ENCODE measurements around the gene TASP1.
"Not testable (repeated sequence)": the region's sequence is repeated elsewhere in the genome, so short reads cannot be mapped to it uniquely, and the experiment has no call there.

TASP1 gene

GRCh38 chr20:13638496-13639149, at the start of gene TASP1:
Gene TASP1, minus strand, starts transcription at chr20:13638932. Its CDS starts 8,854 bp downstream, at chr20:13630078.
- peak; percentile 94 for DNase-seq

DNA sequence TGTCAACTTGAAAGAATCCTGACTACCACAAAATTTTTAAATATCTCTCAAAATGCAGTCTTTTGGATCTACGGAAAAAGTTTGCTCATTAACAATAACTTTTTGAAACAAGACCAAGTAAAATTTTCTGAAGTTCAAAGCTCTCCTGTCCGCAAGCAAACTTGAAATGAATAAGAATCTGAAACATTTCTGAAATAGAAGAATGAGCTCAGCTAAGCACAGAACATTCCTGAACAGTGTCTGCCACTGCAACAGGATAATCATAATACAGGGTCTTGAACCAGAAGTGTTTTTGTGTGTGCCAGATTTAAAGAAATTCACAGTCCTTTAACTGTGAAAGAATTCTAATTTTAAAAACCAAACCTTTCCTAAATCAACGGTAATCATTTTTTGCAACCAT, 49.1 kb upstream of the TASP1 start:
- no peak for DNase-seq

- no peak for DNase-seq
These were observed 46.9 kb upstream of the TASP1 start for GRCh38 chr20:13685623-13686022.

DNA sequence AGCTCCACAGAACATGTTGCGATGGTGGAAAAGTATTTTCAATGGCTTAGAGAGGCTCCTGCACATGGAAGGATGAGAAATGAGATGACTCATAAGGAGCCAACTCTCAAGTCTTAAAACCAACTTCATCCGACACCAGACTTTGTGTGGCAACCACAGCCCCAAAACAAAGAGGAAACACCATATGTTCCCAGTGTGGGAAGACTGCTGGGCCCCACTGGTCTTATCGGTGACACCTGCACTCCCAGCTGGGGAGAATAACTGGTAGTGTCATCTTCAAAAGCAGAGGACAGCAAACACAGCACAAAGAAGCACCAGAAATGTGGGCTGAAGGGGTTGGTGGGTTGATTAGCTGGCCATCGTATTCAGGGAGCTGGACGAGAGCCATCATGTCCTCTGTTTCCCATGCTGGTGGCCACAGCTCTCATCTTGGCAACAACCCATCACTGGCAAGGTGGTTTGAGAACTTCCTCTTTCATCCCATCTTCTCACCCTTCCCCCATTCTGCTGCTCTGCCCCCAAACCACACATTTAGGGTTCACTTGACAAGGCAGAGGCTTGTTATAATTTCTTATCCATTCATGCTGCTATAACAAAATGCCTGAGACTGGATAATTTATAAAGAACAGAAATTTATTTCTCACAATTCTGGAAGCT, 46.0 kb upstream of the TASP1 start:
- DNase-seq, result no peak

DNA sequence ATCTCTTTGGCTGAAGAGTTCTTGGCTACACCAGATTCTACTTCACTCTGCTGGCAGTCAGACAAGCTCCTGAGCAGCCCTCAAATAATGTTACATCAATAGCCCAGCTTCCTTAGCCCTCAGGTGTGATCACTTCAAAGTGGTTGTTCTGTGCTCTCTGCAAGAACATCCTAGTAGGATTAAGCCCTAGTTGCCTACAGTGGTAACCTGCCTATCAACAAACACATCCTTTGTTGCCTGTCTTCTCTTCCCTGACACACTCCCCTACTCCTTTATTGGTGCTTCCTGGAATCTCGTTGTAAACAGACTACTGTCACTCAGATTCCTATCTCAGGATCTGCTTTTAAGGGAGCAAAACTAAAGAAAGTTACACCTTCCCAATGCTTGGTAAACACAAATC, 45.1 kb upstream of the TASP1 start:
- no peak for DNase-seq

- DNase-seq, result no peak
These were observed 42.8 kb upstream of the TASP1 start for GRCh38 chr20:13681248-13682125.

DNA sequence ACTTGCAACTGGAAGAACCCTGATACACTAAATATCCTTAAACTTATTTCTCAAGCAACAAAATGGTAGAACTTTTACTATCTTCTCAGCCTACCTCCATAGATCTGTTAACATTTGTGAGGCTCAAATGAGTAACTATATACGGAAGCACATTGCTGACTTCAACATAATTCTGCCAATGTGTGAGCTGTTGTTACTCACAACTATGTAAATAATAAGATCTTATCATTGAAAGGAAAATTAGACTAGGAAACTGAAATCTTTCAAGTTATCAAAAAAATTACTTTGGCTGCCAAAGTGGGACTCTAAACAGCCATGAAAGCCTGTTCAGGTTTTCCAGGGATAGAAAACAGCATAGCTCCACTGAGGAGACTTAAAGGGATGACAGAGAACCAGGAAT, 40.2 kb upstream of the TASP1 start:
- DNase-seq, result no peak

GRCh38 chr20:13677241-13677640, 38.5 kb upstream of the TASP1 start:
- DNase-seq, result no peak

DNA sequence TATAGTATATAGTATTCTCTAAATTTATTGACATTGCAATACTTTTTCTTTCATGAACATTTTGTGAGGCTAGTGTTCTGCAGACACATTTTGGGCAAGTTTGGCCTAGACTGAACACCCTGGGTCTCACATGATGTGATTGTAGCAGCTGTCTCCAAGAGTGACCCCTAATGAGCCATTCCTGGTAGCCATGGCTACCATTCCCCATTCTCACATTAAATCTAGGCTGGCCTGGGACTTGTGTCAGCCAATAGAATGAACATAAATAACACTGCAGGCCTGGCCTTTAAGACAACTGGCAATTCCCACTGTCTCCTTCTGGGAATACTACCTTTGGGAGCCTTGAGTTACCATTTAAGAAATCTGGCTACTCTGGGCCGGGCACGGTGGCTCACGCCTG, 38.0 kb upstream of the TASP1 start:
- no peak for DNase-seq

- DNase-seq, result no peak
These were observed 34.0 kb upstream of the TASP1 start for GRCh38 chr20:13672690-13673089.

- DNase-seq, result no peak
These were observed 33.2 kb upstream of the TASP1 start for GRCh38 chr20:13671916-13672378.

DNA sequence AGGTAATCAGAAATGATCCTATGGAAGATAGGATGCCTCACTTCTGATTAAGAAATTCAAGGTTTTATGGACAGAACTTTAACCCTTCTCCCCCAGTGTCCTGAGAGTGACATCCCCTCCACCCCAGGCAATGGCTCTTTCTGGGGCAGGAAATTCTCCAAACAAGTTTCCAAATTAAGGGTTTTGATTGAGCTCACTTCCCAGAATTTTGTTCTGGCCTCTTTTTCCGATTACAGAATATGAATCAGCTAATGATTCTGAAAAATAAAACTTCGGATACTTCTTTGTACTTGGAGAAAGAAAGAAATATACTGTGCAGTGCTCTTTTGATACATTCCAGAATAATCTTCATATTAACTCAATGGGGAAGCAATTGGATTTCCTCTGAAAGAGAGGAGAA, 32.8 kb upstream of the TASP1 start:
- DNase-seq, result no peak

DNA sequence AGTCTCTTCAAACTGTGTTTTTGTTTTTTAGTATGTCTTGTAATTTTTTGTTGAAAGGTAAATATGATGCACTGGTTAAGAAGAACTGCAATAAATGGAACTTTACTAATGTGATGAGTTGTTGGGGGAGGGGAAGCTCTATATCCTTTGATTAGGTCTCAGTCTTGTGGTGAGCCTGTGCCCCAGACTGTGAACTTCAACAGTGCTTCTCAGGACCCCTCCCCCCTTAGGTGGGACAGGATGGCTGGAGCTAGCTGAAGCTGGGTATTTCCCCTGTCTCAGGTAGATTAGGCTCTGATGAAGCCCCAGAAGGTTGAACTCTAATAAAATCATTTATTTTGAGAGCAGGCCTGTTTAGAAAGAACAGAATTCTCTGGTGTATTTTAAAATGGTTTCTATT, 31.4 kb upstream of the TASP1 start:
- DNase-seq, result no peak

- no peak for DNase-seq
These were observed 27.1 kb upstream of the TASP1 start for GRCh38 chr20:13665709-13666395.

- DNase-seq, result no peak
These were observed 22.4 kb upstream of the TASP1 start for GRCh38 chr20:13661070-13661685.

- no peak for DNase-seq
These were observed 20.6 kb upstream of the TASP1 start for GRCh38 chr20:13659288-13659687.

DNA sequence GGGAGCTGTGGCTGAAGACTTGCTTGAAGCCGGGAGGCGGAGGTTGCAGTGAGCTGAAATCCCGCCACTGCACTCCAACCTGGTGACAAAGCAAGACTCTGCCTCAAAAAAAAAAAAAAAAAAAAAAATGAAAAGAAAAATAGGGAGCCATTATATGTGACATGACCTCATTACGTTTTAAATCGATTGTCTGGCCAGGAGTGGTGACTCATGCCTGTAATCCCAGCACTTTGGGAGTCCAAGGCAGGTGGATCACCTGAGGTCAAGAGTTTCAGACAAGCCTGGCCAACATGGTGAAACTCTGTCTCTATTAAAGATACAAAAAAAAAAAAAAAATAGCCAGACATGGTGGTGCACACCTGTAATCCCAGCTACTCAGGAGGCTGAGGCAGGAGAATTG, 19.3 kb upstream of the TASP1 start:
- DNase-seq, result not testable (repeated sequence)

GRCh38 chr20:13656721-13657368, 18.1 kb upstream of the TASP1 start:
- no peak for DNase-seq

GRCh38 chr20:13654463-13655023, 15.8 kb upstream of the TASP1 start:
- no peak for DNase-seq

DNA sequence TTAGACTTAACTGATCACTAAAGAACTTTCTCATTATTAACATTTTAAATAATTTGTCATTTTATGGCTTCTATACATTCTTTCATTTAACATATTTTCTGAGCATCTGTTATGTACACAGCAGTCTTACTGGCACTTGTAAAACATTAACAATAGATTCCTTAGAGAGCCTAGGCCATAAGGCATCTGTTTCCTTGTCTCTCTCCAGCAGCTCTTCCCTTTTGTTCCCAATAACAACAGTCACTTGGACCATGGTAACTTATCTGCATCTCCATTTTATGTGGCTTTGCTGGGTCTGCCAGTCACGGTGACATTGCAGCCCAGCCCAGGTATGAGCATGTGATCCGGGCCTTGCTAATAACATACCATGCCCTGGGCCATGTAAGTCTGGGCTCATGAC, 11.7 kb upstream of the TASP1 start:
- no peak for DNase-seq

DNA sequence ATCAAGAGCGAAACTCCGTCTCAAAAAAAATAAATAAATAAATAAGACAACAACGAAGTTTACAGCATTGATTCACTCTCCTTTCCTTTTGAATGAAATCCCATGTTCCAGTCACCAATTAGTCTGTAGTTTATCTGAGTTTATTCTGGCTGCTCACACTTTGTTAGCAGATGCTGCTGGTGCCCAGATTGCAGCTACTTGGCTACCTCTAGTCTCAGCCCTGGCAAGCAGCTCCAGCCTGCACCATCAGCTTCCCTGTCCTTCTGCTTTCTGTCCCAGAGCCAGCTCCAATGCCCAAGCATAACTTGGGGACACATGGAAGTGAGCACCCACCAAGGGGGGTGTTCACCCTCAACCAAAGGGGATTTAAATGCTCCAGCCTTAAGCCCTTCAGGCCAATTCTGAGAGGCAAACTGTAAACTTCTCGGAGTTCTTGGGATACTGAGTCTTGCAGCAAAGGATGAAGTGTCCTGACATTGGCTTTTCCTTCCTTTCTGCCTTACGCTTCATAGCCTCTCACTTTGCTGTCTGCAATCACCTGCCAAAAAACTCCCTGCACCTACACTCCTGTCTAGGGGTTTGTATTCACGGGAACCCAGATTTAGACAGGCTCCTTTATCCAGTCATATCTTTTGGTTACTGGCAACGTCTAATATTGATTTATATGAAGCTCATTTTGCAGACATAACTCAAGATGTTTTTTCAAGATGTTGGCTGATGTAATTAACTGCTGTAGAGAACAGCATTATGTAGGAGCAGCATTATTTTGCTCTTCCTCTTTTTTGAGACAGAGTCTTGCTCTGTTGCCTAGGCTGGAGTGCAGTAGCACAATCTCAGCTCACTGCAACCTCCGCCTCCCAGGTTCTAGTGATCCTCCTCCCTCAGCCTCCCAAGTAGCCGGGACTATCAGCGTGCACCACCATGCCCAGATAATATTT, 9.8 kb upstream of the TASP1 start:
- DNase-seq, result no peak

Measured in stimulated activated naive CD4-positive, alpha-beta T cell treated with Interleukin-2 at 50 U/mL for 16 hours (primary cell).